Body of pancreas (tissue), 4 donors: ENCODE measurements around the gene COQ10B.

Experiments
- POLR2A ChIP-seq, 3 donors: fragments of 450-650 bp; IDR thresholded peaks; one replicate each; pipeline ENCODE4 v1.6.1; 2016; ENCODE audit warnings: antibody characterized with exemption in 3 of 3, mild to moderate bottlenecking in 2 of 3
- TF ChIP-seq, protein P1 (sequence below), 7 experiments: fragments of 450-650 bp in 4 of 7; fragments of 200-600 bp in 3 of 7; sonication (generic) in 3 of 7; IDR thresholded peaks; one replicate each; pipeline ENCODE4 v1.5.1; 2016 to 2019; ENCODE audit warnings: antibody characterized with exemption in 7 of 7

DNA sequence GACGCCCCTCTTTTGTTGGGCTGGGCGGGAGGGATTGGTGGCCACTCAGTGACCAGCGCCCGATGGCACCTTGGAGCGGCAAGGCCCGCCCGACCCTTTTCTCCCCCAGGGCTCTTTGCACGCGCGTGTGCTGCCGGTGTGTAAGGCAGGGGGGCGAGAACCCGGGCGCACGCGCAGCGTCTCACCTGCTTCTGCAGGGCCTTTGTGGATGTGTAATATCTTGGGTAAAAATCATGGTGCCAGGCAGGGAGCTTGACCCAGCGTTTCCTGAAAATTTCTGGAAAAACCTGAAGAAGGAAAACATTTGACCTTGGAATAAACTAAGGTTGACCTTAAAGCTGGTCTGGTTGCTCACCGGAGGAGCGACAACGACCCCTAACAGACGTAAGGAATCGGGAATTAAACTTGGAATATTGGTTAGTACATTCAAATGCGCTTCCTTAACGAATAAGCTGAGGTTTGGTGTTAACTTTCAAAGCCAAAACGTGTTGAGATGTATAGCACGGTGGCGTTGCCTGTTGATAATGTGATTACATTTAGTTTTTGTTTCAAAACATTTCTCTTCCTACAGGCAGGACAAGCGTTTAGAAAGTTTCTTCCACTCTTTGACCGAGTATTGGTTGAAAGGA lies 47.3 kb downstream of the COQ10B start:
- TF ChIP-seq, protein P1, sequence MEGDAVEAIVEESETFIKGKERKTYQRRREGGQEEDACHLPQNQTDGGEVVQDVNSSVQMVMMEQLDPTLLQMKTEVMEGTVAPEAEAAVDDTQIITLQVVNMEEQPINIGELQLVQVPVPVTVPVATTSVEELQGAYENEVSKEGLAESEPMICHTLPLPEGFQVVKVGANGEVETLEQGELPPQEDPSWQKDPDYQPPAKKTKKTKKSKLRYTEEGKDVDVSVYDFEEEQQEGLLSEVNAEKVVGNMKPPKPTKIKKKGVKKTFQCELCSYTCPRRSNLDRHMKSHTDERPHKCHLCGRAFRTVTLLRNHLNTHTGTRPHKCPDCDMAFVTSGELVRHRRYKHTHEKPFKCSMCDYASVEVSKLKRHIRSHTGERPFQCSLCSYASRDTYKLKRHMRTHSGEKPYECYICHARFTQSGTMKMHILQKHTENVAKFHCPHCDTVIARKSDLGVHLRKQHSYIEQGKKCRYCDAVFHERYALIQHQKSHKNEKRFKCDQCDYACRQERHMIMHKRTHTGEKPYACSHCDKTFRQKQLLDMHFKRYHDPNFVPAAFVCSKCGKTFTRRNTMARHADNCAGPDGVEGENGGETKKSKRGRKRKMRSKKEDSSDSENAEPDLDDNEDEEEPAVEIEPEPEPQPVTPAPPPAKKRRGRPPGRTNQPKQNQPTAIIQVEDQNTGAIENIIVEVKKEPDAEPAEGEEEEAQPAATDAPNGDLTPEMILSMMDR (IDR thresholded peaks at IDR 0.05), result no peak
- TF ChIP-seq POLR2A (IDR thresholded peaks at IDR 0.05), result no peak
